Panc1 (cell line): ENCODE results near the gene KYNU.

Source experiments
- SIN3A ChIP-seq: IDR thresholded peaks from 2 replicates; pipeline ENCODE4 v1.6.1; 2012; ENCODE audit warnings: low read depth, mild to moderate bottlenecking, low read length, moderate library complexity, borderline replicate concordance; ENCODE audit not compliant: insufficient read depth
- TCF7L2 ChIP-seq: IDR thresholded peaks from 2 replicates; pipeline ENCODE4 v1.6.1; 2011; ENCODE audit warnings: mild to moderate bottlenecking, low read depth, low read length, inconsistent platforms
- TF ChIP-seq, protein P1 (sequence below): fragments of 450-650 bp; IDR thresholded peaks from 2 replicates; pipeline ENCODE4 v1.5.1; 2017; ENCODE audit warnings: mild to moderate bottlenecking
- TF ChIP-seq, protein P2 (sequence below), 2 experiments: IDR thresholded peaks; 2 replicates each; pipeline ENCODE4 v1.6.1; 2011 to 2012; ENCODE audit warnings: low read depth in 2 of 2, control low read depth in 1 of 2, low read length in 1 of 2, mild to moderate bottlenecking in 1 of 2, moderate library complexity in 1 of 2; ENCODE audit not compliant: insufficient read depth in 1 of 2

DNA sequence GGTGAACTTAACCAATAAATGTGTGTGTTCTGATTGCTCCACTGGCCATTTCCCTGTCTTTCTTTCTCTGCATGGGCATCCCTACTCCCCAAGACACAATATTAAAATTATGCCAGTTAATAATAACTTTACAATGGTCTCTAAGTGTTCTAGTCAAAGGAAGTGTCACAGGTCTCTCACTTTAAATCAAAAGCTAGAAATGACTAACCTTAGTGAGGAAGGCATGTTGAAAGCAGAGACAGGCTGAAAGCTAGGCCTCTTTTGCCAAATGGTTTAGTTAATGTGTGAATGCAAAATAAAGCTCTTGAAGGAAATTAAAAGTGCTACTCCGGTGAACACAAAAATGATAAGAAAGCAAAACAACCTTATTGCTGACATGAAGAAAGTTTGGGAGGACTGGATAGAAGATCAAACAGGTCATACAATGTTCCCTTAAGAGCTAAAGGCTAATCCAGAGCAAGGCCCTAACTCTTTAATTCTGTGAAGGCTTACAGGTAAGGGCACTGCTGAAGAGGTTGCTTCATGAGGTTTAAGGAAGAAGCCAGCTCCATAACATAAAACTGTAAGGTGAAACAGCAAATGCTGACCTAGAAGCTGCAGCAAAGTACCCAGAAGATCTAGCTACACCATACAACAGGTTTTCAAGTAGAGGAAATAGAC lies 207.8 kb downstream of the KYNU start:
- TF ChIP-seq, protein P1, sequence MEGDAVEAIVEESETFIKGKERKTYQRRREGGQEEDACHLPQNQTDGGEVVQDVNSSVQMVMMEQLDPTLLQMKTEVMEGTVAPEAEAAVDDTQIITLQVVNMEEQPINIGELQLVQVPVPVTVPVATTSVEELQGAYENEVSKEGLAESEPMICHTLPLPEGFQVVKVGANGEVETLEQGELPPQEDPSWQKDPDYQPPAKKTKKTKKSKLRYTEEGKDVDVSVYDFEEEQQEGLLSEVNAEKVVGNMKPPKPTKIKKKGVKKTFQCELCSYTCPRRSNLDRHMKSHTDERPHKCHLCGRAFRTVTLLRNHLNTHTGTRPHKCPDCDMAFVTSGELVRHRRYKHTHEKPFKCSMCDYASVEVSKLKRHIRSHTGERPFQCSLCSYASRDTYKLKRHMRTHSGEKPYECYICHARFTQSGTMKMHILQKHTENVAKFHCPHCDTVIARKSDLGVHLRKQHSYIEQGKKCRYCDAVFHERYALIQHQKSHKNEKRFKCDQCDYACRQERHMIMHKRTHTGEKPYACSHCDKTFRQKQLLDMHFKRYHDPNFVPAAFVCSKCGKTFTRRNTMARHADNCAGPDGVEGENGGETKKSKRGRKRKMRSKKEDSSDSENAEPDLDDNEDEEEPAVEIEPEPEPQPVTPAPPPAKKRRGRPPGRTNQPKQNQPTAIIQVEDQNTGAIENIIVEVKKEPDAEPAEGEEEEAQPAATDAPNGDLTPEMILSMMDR: no peak
- TF ChIP-seq TCF7L2 (no peak), SIN3A (no peak)
- TF ChIP-seq, protein P2, sequence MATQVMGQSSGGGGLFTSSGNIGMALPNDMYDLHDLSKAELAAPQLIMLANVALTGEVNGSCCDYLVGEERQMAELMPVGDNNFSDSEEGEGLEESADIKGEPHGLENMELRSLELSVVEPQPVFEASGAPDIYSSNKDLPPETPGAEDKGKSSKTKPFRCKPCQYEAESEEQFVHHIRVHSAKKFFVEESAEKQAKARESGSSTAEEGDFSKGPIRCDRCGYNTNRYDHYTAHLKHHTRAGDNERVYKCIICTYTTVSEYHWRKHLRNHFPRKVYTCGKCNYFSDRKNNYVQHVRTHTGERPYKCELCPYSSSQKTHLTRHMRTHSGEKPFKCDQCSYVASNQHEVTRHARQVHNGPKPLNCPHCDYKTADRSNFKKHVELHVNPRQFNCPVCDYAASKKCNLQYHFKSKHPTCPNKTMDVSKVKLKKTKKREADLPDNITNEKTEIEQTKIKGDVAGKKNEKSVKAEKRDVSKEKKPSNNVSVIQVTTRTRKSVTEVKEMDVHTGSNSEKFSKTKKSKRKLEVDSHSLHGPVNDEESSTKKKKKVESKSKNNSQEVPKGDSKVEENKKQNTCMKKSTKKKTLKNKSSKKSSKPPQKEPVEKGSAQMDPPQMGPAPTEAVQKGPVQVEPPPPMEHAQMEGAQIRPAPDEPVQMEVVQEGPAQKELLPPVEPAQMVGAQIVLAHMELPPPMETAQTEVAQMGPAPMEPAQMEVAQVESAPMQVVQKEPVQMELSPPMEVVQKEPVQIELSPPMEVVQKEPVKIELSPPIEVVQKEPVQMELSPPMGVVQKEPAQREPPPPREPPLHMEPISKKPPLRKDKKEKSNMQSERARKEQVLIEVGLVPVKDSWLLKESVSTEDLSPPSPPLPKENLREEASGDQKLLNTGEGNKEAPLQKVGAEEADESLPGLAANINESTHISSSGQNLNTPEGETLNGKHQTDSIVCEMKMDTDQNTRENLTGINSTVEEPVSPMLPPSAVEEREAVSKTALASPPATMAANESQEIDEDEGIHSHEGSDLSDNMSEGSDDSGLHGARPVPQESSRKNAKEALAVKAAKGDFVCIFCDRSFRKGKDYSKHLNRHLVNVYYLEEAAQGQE (IDR thresholded peaks at IDR 0.05; ENCODE audit: insufficient read depth in 1 of 2, low read depth in 2 of 2, low read length in 1 of 2): no peak
